ENCODE measurements around the gene COL18A1. TPM values are rescaled to one million over a fixed set of nuclear protein-coding genes. Genes with fewer than 3 reads are reported as not detected.

Gene COL18A1
- total and polyA plus RNA-seq, 4 donors: 44.9 to 308 (median 232) TPM

DNA sequence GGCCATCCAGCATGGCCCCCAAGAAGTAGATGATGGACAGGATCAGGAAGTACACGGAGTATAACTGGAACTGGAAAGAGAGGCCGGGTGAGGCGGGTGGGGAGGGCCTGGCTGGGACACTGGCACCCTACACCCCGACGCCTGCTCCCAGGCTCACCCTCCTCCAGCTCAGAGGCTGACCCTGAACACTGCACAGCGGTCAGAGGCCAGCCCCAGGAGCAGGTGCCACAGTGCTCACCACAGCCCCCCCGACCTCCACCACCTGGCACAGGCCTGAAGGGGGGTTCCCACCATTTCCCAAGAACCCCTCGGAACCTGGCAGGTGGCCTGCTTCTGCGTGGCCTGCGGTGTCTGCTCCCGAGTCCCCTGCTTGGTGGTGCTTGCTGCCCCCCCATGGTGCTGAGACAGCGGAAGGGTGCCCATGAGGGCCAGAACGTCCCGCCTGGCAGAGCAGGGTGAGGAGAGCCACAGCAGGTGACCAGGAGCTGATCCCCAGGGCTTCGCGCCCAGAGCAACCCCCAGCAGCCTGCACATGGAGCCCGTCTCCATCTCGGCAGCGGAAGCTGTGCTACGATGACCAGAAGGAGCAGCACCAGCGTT is 111.2 kb downstream of the COL18A1 start:
- Histone ChIP-seq H3K4me3 (ENCODE audit: low read depth in 1 of 3, low read length in 3 of 3) (no peak overlapping the region), H3K27me3 (ENCODE audit: control insufficient read depth in 4 of 4, insufficient read depth in 4 of 4, low read length in 3 of 4) (no peaks in the 10 kb centered on the region), H3K4me1 (ENCODE audit: control insufficient read depth in 4 of 4, insufficient read depth in 4 of 4, low read length in 3 of 4) (peaks cover 0 to 12% (median 5%) of the 10 kb centered on the region in 4 donors), H3K9me3 (ENCODE audit: control insufficient read depth in 4 of 4, low read length in 3 of 4) (peaks cover 0 to 4% (median 1%) of the 10 kb centered on the region in 4 donors), H3K36me3 (ENCODE audit: control insufficient read depth in 4 of 4, insufficient read depth in 3 of 4, low read depth in 1 of 4, low read length in 3 of 4) (peaks cover 0 to 11% (median 5%) of the 10 kb centered on the region in 4 donors), H3K27ac (ENCODE audit: low read depth in 1 of 2, low read length in 2 of 2) (no peak overlapping the region), H3K9ac (ENCODE audit: low read depth in 1 of 2, low read length in 2 of 2) (no peak overlapping the region)
- TF ChIP-seq, protein P1, sequence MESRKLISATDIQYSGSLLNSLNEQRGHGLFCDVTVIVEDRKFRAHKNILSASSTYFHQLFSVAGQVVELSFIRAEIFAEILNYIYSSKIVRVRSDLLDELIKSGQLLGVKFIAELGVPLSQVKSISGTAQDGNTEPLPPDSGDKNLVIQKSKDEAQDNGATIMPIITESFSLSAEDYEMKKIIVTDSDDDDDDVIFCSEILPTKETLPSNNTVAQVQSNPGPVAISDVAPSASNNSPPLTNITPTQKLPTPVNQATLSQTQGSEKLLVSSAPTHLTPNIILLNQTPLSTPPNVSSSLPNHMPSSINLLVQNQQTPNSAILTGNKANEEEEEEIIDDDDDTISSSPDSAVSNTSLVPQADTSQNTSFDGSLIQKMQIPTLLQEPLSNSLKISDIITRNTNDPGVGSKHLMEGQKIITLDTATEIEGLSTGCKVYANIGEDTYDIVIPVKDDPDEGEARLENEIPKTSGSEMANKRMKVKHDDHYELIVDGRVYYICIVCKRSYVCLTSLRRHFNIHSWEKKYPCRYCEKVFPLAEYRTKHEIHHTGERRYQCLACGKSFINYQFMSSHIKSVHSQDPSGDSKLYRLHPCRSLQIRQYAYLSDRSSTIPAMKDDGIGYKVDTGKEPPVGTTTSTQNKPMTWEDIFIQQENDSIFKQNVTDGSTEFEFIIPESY (IDR thresholded peaks at IDR 0.05): no peak
- TF ChIP-seq GABPA (IDR thresholded peaks at IDR 0.05 in 1 of 2, conservative IDR thresholded peaks at IDR 0.05 in 1 of 2) (no peak), SP1 (IDR thresholded peaks at IDR 0.05) (no peak), FOXA2 (IDR thresholded peaks at IDR 0.05) (no peak), NR2F2 (IDR thresholded peaks at IDR 0.05) (no peak), HNF4A (conservative IDR thresholded peaks at IDR 0.05) (no peak), RXRA (IDR thresholded peaks at IDR 0.05) (no peak), FOXA1 (IDR thresholded peaks at IDR 0.05) (no peak), HNF4G (IDR thresholded peaks at IDR 0.05) (no peak), EGR1 (IDR thresholded peaks at IDR 0.05; ENCODE audit: low read depth in 2 of 2) (no peak), TAF1 (conservative IDR thresholded peaks at IDR 0.05) (no peak)
- TF ChIP-seq, protein P2, sequence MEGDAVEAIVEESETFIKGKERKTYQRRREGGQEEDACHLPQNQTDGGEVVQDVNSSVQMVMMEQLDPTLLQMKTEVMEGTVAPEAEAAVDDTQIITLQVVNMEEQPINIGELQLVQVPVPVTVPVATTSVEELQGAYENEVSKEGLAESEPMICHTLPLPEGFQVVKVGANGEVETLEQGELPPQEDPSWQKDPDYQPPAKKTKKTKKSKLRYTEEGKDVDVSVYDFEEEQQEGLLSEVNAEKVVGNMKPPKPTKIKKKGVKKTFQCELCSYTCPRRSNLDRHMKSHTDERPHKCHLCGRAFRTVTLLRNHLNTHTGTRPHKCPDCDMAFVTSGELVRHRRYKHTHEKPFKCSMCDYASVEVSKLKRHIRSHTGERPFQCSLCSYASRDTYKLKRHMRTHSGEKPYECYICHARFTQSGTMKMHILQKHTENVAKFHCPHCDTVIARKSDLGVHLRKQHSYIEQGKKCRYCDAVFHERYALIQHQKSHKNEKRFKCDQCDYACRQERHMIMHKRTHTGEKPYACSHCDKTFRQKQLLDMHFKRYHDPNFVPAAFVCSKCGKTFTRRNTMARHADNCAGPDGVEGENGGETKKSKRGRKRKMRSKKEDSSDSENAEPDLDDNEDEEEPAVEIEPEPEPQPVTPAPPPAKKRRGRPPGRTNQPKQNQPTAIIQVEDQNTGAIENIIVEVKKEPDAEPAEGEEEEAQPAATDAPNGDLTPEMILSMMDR (IDR thresholded peaks at IDR 0.05; ENCODE audit: low read depth, low read length, missing input control): no peak
- DNase-seq (ENCODE audit: low spot score): no peak
- 94% methylated on average over 21 of the region's 21 CpGs for whole genome bisulfite sequencing

DNA sequence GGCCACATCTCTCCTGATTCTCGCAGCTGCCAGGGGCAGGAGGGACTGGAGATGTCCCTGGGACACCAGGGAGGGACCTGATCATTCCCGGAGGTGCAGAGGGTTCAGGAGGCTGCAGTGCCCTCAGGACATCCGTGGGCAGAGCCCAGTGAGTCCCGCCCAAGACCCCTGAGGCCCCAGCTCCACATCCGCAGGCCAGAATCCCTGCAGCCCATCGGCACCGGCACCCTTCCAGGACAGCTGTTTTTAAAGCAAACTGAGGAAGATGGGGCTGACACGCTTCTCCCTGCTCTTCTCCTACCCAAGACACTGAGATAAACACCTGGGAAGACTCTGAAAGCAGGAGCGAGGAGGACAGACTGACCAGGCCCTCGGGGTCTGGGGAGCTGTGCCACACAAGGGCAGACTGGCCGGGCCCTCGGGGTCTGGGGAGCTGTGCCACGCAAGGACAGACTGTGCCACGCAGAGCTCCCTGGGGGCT is 111.7 kb downstream of the COL18A1 start:
- Histone ChIP-seq H3K9ac (ENCODE audit: low read depth in 1 of 2, low read length in 2 of 2) (no peak overlapping the region), H3K9me3 (ENCODE audit: control insufficient read depth in 4 of 4, low read length in 3 of 4) (peaks cover 0 to 5% (median 1%) of the 10 kb centered on the region in 4 donors), H3K27ac (ENCODE audit: low read depth in 1 of 2, low read length in 2 of 2) (no peak overlapping the region), H3K27me3 (ENCODE audit: control insufficient read depth in 4 of 4, insufficient read depth in 4 of 4, low read length in 3 of 4) (no peaks in the 10 kb centered on the region), H3K4me3 (ENCODE audit: low read depth in 1 of 3, low read length in 3 of 3) (no peak overlapping the region), H3K36me3 (ENCODE audit: control insufficient read depth in 4 of 4, insufficient read depth in 3 of 4, low read depth in 1 of 4, low read length in 3 of 4) (peaks cover 0 to 7% (median 2%) of the 10 kb centered on the region in 4 donors), H3K4me1 (ENCODE audit: control insufficient read depth in 4 of 4, insufficient read depth in 4 of 4, low read length in 3 of 4) (peaks cover 0 to 12% (median 5%) of the 10 kb centered on the region in 4 donors)
- DNase-seq (ENCODE audit: low spot score): no peak
- TF ChIP-seq, protein P3, sequence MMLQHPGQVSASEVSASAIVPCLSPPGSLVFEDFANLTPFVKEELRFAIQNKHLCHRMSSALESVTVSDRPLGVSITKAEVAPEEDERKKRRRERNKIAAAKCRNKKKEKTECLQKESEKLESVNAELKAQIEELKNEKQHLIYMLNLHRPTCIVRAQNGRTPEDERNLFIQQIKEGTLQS (IDR thresholded peaks at IDR 0.05): no peak
- TF ChIP-seq JUND (IDR thresholded peaks at IDR 0.05): no peak
- no peak for TF ChIP-seq FOXA2 (IDR thresholded peaks at IDR 0.05)
- no peak for TF ChIP-seq TAF1 (conservative IDR thresholded peaks at IDR 0.05)
- no peak for TF ChIP-seq HNF4G (IDR thresholded peaks at IDR 0.05)
- 90% methylated on average over 14 of the region's 14 CpGs for WGBS

Measured in liver (tissue), 9 donors.